Forelimb muscle (tissue), 1 donor: ENCODE measurements around the gene HOXA1. TPM values are rescaled to one million over a fixed set of nuclear protein-coding genes. Genes with fewer than 3 reads are reported as not detected.

Source experiments
- DNase-seq: peaks from one replicate; pipeline ENCODE4 v3.0.0-alpha.2; 2013; ENCODE audit warnings: low read depth
- polyA plus RNA-seq: library from polyadenylated mRNA; unstranded; fragments of 120-200 nt; gene quantifications from one replicate; pipeline ENCODE4 v1.2.1, GENCODE V29; 2013; ENCODE audit not compliant: insufficient read length

The HOXA1 gene
- polyA plus RNA-seq, 1 donor, result 0.77 TPM

GRCh38 chr7:27132214-27132613, 36.4 kb upstream of the HOXA1 start:
- DNase-seq, result no peak

GRCh38 chr7:27131390-27131819, 35.6 kb upstream of the HOXA1 start:
- DNase-seq, result no peak

GRCh38 chr7:27130540-27131389, 35.0 kb upstream of the HOXA1 start, which contains the start of gene HOXA4:
HOXA4 (minus strand) TSS chr7:27130757; CDS start chr7:27130733, 24 bp downstream.
- DNase-seq, result no peak

- DNase-seq, result no peak
These were observed 34.1 kb upstream of the HOXA1 start for GRCh38 chr7:27129729-27130539.

- no peak for DNase-seq
These were observed 33.3 kb upstream of the HOXA1 start for GRCh38 chr7:27128776-27129728.

GRCh38 chr7:27128034-27128433, 32.2 kb upstream of the HOXA1 start:
- DNase-seq, result no peak

GRCh38 chr7:27126596-27127327, 31.0 kb upstream of the HOXA1 start:
- DNase-seq, result no peak

- DNase-seq, result no peak
These were observed 30.2 kb upstream of the HOXA1 start for GRCh38 chr7:27125986-27126394.

- DNase-seq, result no peak
These were observed 29.3 kb upstream of the HOXA1 start for GRCh38 chr7:27124902-27125689.

GRCh38 chr7:27124096-27124901, 28.5 kb upstream of the HOXA1 start:
- DNase-seq, result no peak

- no peak for DNase-seq
These were observed 27.8 kb upstream of the HOXA1 start for GRCh38 chr7:27123477-27124053.

- DNase-seq, result no peak
These were observed 27.2 kb upstream of the HOXA1 start for GRCh38 chr7:27123007-27123476.

- DNase-seq, result no peak
These were observed 26.5 kb upstream of the HOXA1 start for GRCh38 chr7:27122077-27122910.

GRCh38 chr7:27121684-27122076, 25.9 kb upstream of the HOXA1 start:
- DNase-seq, result no peak

GRCh38 chr7:27119412-27119911, 23.7 kb upstream of the HOXA1 start:
- no peak for DNase-seq

GRCh38 chr7:27118580-27118979, 22.8 kb upstream of the HOXA1 start:
- no peak for DNase-seq

- DNase-seq, result no peak
These were observed 22.2 kb upstream of the HOXA1 start for GRCh38 chr7:27117887-27118491.
